GM06990 (cell line): ENCODE results near the gene VPS35.

Experiments used
- DNase-seq: peaks from one replicate; pipeline ENCODE4 v3.0.0-alpha.2; 2011; ENCODE audit not compliant: insufficient read length; ENCODE audit errors: extremely low read depth
- H3K27me3 ChIP-seq: replicated peaks from 2 replicates; pipeline ENCODE4 v1.6.0; 2011; ENCODE audit warnings: low read length; ENCODE audit not compliant: control insufficient read depth, insufficient read depth
- H3K36me3 ChIP-seq: 2 replicates; pipeline ENCODE4 v1.5.1; 2011; ENCODE audit warnings: low read length; ENCODE audit not compliant: control insufficient read depth, insufficient read depth
- H3K4me3 ChIP-seq: replicated peaks from 2 replicates; pipeline ENCODE4 v1.5.1; 2011; ENCODE audit warnings: low read depth, mild to moderate bottlenecking, control low read depth, low read length
- CTCF ChIP-seq: IDR thresholded peaks from 2 replicates; pipeline ENCODE4 v1.5.1; 2011; ENCODE audit warnings: low read length, control low read depth, mild to moderate bottlenecking, inconsistent platforms; ENCODE audit not compliant: insufficient read depth, poor library complexity, severe bottlenecking

The VPS35 gene

GRCh38 chr16:46649588-46650253 is 39.3 kb downstream of the VPS35 start:
- TF ChIP-seq CTCF = no peak
- DNase-seq = no peak
- no peak overlapping the region for H3K4me3 ChIP-seq
- H3K36me3 ChIP-seq = no peaks in the 10 kb centered on the region
- no peaks in the 10 kb centered on the region for H3K27me3 ChIP-seq

- no peak for TF ChIP-seq CTCF
- no peak for DNase-seq
- Histone ChIP-seq H3K36me3 (no peaks in the 10 kb centered on the region), H3K4me3 (no peak overlapping the region), H3K27me3 (no peaks in the 10 kb centered on the region)
Measured at GRCh38 chr16:46648656-46649055, 40.3 kb downstream of the VPS35 start.

GRCh38 chr16:46638947-46639925 is 49.7 kb downstream of the VPS35 start:
- no peak for DNase-seq
- no peak for TF ChIP-seq CTCF
- no peak overlapping the region for H3K4me3 ChIP-seq
- no peaks in the 10 kb centered on the region for H3K36me3 ChIP-seq
- no peaks in the 10 kb centered on the region for H3K27me3 ChIP-seq

- no peaks in the 10 kb centered on the region for H3K36me3 ChIP-seq
- H3K27me3 ChIP-seq = no peaks in the 10 kb centered on the region
- no peak overlapping the region for H3K4me3 ChIP-seq
- no peak for TF ChIP-seq CTCF
- no peak for DNase-seq
Measured at GRCh38 chr16:46632778-46633733, 55.9 kb downstream of the VPS35 start.

GRCh38 chr16:46629331-46630219 is 59.4 kb downstream of the VPS35 start:
- no peaks in the 10 kb centered on the region for H3K36me3 ChIP-seq
- H3K27me3 ChIP-seq = no peaks in the 10 kb centered on the region
- DNase-seq = no peak
- TF ChIP-seq CTCF = peak; percentile 32
- H3K4me3 ChIP-seq = no peak overlapping the region
